Measurements from ENCODE around the gene TPSG1.

TPSG1 gene

DNA sequence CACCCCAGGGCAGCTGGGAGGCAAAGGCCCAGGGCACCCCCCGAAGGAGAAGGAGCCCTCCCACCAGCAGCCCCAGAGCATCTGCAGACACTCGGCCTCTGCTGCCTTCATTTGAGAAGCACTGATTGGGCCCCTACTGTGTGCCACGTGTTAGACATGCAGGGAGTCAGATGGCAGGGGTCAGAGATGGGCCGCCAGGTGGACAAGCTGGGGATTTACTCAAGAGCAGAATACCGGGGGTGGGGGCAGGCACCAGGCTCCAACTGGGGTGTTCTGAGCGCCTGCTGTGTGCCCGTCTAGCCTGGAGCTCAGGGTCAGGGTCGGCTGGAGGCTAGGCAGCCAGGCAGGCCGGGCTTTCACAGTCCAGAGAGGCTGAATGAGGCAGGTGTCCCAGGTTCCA, 18.7 kb downstream of the TPSG1 start:
- H3K9ac ChIP-seq (ENCODE audit: low read length) = no peak overlapping the region
- H3K27me3 ChIP-seq (ENCODE audit: low read length) = no peaks in the 10 kb centered on the region
- H4K20me1 ChIP-seq (ENCODE audit: low read depth, low read length) = no peaks in the 10 kb centered on the region
- H3K79me2 ChIP-seq (ENCODE audit: insufficient read depth, low read length) = no peaks in the 10 kb centered on the region
- H3K4me3 ChIP-seq (ENCODE audit: insufficient read depth, low read length, poor library complexity, severe bottlenecking) = no peak overlapping the region
- no peak overlapping the region for H3K27ac ChIP-seq (ENCODE audit: low read depth, low read length)
- H3F3A ChIP-seq (ENCODE audit: insufficient read depth) = no peaks in the 10 kb centered on the region
- TF ChIP-seq EZH2phosphoT487 (conservative IDR thresholded peaks at IDR 0.05; ENCODE audit: low read length) = no peak
- TF ChIP-seq, protein P1, sequence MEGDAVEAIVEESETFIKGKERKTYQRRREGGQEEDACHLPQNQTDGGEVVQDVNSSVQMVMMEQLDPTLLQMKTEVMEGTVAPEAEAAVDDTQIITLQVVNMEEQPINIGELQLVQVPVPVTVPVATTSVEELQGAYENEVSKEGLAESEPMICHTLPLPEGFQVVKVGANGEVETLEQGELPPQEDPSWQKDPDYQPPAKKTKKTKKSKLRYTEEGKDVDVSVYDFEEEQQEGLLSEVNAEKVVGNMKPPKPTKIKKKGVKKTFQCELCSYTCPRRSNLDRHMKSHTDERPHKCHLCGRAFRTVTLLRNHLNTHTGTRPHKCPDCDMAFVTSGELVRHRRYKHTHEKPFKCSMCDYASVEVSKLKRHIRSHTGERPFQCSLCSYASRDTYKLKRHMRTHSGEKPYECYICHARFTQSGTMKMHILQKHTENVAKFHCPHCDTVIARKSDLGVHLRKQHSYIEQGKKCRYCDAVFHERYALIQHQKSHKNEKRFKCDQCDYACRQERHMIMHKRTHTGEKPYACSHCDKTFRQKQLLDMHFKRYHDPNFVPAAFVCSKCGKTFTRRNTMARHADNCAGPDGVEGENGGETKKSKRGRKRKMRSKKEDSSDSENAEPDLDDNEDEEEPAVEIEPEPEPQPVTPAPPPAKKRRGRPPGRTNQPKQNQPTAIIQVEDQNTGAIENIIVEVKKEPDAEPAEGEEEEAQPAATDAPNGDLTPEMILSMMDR (IDR thresholded peaks at IDR 0.05; ENCODE audit: insufficient read depth, low read length, poor library complexity, severe bottlenecking) = no peak
- no peaks in the 10 kb centered on the region for H3K9me2 ChIP-seq (replicated peaks; ENCODE audit: insufficient read depth, low read length)
- H2AFZ ChIP-seq (ENCODE audit: low read depth, low read length, severe bottlenecking) = no peak overlapping the region
- no peaks in the 10 kb centered on the region for H3K36me3 ChIP-seq (ENCODE audit: low read length)
- no peaks in the 10 kb centered on the region for H3K9me3 ChIP-seq (ENCODE audit: insufficient read depth, low read length)
- H3K4me2 ChIP-seq (ENCODE audit: low read depth, low read length, poor library complexity, severe bottlenecking) = no peak overlapping the region

DNA sequence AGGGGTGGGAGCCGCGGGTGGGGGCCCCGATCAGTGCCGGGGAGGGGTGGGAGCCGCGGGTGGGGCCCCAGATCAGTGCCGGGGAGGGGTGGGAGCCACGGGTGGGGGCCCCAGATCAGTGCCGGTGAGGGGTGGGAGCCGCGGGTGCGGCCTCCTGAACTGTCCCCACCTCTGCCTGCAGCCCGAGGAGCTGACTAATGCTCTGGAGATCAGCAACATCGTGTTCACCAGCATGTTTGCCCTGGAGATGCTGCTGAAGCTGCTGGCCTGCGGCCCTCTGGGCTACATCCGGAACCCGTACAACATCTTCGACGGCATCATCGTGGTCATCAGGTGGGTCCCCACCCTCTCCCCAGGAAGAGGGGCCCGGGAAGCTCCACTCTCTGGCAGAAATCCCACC, 20.1 kb downstream of the TPSG1 start:
- Histone ChIP-seq H3K36me3 (ENCODE audit: low read length) (no peaks in the 10 kb centered on the region), H3K9me2 (replicated peaks; ENCODE audit: insufficient read depth, low read length) (no peaks in the 10 kb centered on the region), H3K9me3 (ENCODE audit: insufficient read depth, low read length) (no peaks in the 10 kb centered on the region), H2AFZ (ENCODE audit: low read depth, low read length, severe bottlenecking) (no peak overlapping the region), H4K20me1 (ENCODE audit: low read depth, low read length) (no peaks in the 10 kb centered on the region), H3K27me3 (ENCODE audit: low read length) (no peaks in the 10 kb centered on the region), H3K9ac (ENCODE audit: low read length) (no peak overlapping the region), H3K27ac (ENCODE audit: low read depth, low read length) (no peak overlapping the region), H3K4me2 (ENCODE audit: low read depth, low read length, poor library complexity, severe bottlenecking) (no peak overlapping the region), H3F3A (ENCODE audit: insufficient read depth) (no peaks in the 10 kb centered on the region), H3K4me3 (ENCODE audit: insufficient read depth, low read length, poor library complexity, severe bottlenecking) (no peak overlapping the region), H3K79me2 (ENCODE audit: insufficient read depth, low read length) (no peaks in the 10 kb centered on the region)
- no peak for TF ChIP-seq EZH2phosphoT487 (conservative IDR thresholded peaks at IDR 0.05; ENCODE audit: low read length)
- TF ChIP-seq, protein P1 (IDR thresholded peaks at IDR 0.05; ENCODE audit: insufficient read depth, low read length, poor library complexity, severe bottlenecking) = no peak

DNA sequence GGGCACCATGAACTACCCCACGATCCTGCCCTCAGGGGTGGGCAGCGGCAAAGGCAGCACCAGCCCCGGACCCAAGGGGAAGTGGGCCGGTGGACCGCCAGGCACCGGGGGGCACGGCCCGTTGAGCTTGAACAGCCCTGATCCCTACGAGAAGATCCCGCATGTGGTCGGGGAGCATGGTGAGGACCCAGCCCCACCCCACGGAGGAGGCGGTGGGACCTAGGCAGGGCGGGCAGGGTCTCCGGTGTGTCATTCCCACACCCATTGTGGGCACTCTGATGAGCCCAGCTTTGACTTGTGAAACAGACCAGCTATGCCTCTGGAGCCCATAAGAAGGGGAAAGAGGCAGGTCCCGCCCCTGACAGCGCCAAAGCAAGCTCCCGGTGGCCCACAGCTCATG, 22.8 kb downstream of the TPSG1 start:
- Histone ChIP-seq H2AFZ (ENCODE audit: low read depth, low read length, severe bottlenecking) (no peak overlapping the region), H3K4me3 (ENCODE audit: insufficient read depth, low read length, poor library complexity, severe bottlenecking) (no peak overlapping the region), H3K4me2 (ENCODE audit: low read depth, low read length, poor library complexity, severe bottlenecking) (no peak overlapping the region), H3F3A (ENCODE audit: insufficient read depth) (no peaks in the 10 kb centered on the region), H4K20me1 (ENCODE audit: low read depth, low read length) (no peaks in the 10 kb centered on the region), H3K79me2 (ENCODE audit: insufficient read depth, low read length) (no peaks in the 10 kb centered on the region), H3K27me3 (ENCODE audit: low read length) (no peaks in the 10 kb centered on the region), H3K9me3 (ENCODE audit: insufficient read depth, low read length) (no peaks in the 10 kb centered on the region), H3K36me3 (ENCODE audit: low read length) (no peaks in the 10 kb centered on the region), H3K9me2 (replicated peaks; ENCODE audit: insufficient read depth, low read length) (no peaks in the 10 kb centered on the region), H3K9ac (ENCODE audit: low read length) (no peak overlapping the region), H3K27ac (ENCODE audit: low read depth, low read length) (no peak overlapping the region)
- no peak for TF ChIP-seq EZH2phosphoT487 (conservative IDR thresholded peaks at IDR 0.05; ENCODE audit: low read length)
- TF ChIP-seq, protein P1 (IDR thresholded peaks at IDR 0.05; ENCODE audit: insufficient read depth, low read length, poor library complexity, severe bottlenecking) = no peak

Data from SU-DHL-6 (cell line).